ENCODE measurements around the gene ZNF571. TPM values are rescaled to one million over a fixed set of nuclear protein-coding genes. Genes with fewer than 3 reads are reported as not detected.

ZNF571 gene
- total RNA-seq (ENCODE audit: unreplicated experiment): 6.1 TPM
- long read RNA-seq, partial matches to known transcripts: 2 of 3 reads
- long read RNA-seq, other reads (novel, unspliced or antisense): 0 of 3 reads

- DNase-seq: peak; percentile 91
- peak within 1 kb of the TSS; percentile 98 for H3K4me3 Mint-ChIP-seq (ENCODE audit: unreplicated experiment)
- H3K9me3 Mint-ChIP-seq (ENCODE audit: unreplicated experiment): peaks cover 15% of the 10 kb centered on the region
- peak within 1 kb of the TSS; percentile 76 for H3K27ac Mint-ChIP-seq (ENCODE audit: unreplicated experiment)
- H3K27me3 Mint-ChIP-seq (ENCODE audit: unreplicated experiment): peaks cover 10% of the 10 kb centered on the region
- TF ChIP-seq, protein P1, sequence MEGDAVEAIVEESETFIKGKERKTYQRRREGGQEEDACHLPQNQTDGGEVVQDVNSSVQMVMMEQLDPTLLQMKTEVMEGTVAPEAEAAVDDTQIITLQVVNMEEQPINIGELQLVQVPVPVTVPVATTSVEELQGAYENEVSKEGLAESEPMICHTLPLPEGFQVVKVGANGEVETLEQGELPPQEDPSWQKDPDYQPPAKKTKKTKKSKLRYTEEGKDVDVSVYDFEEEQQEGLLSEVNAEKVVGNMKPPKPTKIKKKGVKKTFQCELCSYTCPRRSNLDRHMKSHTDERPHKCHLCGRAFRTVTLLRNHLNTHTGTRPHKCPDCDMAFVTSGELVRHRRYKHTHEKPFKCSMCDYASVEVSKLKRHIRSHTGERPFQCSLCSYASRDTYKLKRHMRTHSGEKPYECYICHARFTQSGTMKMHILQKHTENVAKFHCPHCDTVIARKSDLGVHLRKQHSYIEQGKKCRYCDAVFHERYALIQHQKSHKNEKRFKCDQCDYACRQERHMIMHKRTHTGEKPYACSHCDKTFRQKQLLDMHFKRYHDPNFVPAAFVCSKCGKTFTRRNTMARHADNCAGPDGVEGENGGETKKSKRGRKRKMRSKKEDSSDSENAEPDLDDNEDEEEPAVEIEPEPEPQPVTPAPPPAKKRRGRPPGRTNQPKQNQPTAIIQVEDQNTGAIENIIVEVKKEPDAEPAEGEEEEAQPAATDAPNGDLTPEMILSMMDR (IDR thresholded peaks at IDR 0.05; ENCODE audit: partially characterized antibody, unreplicated experiment): no peak
- H3K4me1 Mint-ChIP-seq (ENCODE audit: low read depth, unreplicated experiment): peaks cover 5% of the 10 kb centered on the region
- peaks cover 3% of the 10 kb centered on the region for H3K36me3 Mint-ChIP-seq (ENCODE audit: unreplicated experiment)
These were observed at the start of gene ZNF571, which contains the start of gene ZNF540 for GRCh38 chr19:37594304-37594981. TSS of gene ZNF571 (minus strand) at chr19:37594792. CDS start at chr19:37586676, 8,116 bp downstream. TSS of gene ZNF540 (plus strand) at chr19:37594876. CDS start at chr19:37598448, 3,572 bp downstream.

DNA sequence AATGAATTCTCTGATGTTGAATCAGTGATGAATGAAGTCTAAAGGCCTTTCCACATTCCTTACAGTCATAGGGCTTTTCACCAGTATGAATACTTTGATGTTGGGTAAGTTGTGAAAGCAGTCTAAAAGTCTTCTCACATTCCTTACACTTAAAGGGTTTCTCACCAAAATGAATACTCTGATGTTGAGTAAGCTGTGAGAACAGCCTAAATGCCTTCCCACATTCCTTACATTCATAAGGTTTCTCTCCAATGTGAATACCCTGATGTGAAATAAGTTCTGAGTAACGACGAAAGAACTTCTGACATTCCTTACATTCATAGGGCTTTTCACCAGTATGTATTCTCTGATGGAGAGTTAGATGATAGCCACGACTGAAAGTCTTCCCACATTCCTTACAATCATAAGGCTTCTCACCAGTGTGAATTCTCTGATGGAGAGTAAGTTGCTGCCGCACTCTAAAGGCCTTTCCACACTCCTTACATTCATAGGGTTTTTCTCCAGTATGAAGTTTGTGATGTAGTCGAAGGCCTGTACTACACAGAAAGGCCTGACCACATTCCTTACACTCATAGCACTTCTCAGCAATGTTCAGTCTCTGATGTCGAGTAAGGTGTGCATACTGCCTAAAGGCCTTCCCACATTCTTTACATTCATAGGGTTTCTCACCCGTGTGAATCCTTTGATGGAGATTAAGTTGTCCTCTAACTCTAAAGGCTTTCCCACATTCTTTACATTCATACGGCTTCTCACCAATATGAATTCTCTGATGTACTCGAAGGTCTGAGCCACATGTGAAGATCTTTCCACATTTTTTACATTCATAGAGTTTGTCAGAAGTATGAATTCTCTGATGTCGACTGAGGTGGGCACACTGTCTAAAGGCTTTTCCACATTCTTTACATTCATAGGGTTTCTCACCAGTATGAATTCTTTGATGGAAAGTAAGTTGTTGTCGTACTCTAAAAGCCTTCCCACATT lies 40.8 kb upstream of the ZNF571 start:
- H3K27me3 Mint-ChIP-seq (ENCODE audit: unreplicated experiment): peaks cover 1% of the 10 kb centered on the region
- H3K4me1 Mint-ChIP-seq (ENCODE audit: low read depth, unreplicated experiment): no peaks in the 10 kb centered on the region
- no peak for DNase-seq
- peaks cover 61% of the 10 kb centered on the region for H3K36me3 Mint-ChIP-seq (ENCODE audit: unreplicated experiment)
- H3K9me3 Mint-ChIP-seq (ENCODE audit: unreplicated experiment): peaks cover 11% of the 10 kb centered on the region
- H3K4me3 Mint-ChIP-seq (ENCODE audit: unreplicated experiment): no peak overlapping the region
- no peak overlapping the region for H3K27ac Mint-ChIP-seq (ENCODE audit: unreplicated experiment)
- TF ChIP-seq, protein P1 (IDR thresholded peaks at IDR 0.05; ENCODE audit: partially characterized antibody, unreplicated experiment): no peak

DNA sequence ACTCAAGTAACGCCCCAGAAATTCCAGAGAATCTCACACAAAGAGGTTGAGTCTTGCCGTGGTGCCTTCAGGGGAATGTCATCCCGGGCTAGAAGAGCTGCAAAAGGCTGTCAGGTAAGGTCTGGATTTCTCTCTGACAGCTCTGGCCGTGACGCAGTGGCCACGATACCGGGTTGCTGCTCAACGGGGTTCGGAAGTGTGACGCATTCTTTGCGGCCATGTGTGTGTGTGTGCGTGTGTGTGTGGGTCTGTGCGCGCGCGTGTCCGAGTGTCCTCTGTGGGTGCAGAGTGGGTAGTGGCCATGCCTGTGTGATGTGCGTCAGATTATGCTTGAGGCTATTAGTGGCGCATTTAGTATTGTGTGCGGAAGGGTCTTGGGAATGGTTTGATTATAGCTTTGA lies 390 bp upstream of the ZNF571 start:
- Mint-ChIP-seq H3K9me3 (ENCODE audit: unreplicated experiment) (peaks cover 15% of the 10 kb centered on the region), H3K4me1 (ENCODE audit: low read depth, unreplicated experiment) (peaks cover 5% of the 10 kb centered on the region)

GRCh38 chr19:37593996-37594303 lies 642 bp downstream of the ZNF571 start:
- DNase-seq: no peak
- H3K36me3 Mint-ChIP-seq (ENCODE audit: unreplicated experiment): peaks cover 8% of the 10 kb centered on the region
- H3K9me3 Mint-ChIP-seq (ENCODE audit: unreplicated experiment): peaks cover 16% of the 10 kb centered on the region
- H3K27ac Mint-ChIP-seq (ENCODE audit: unreplicated experiment): peak overlapping the region; percentile 76
- H3K27me3 Mint-ChIP-seq (ENCODE audit: unreplicated experiment): peaks cover 10% of the 10 kb centered on the region
- H3K4me3 Mint-ChIP-seq (ENCODE audit: unreplicated experiment): peak overlapping the region; percentile 98
- TF ChIP-seq, protein P1 (IDR thresholded peaks at IDR 0.05; ENCODE audit: partially characterized antibody, unreplicated experiment): no peak
- peaks cover 5% of the 10 kb centered on the region for H3K4me1 Mint-ChIP-seq (ENCODE audit: low read depth, unreplicated experiment)

More for the DNA sequence above, 390 bp upstream of the ZNF571 start:
- peaks cover 10% of the 10 kb centered on the region for H3K27me3 Mint-ChIP-seq (ENCODE audit: unreplicated experiment)
- H3K36me3 Mint-ChIP-seq (ENCODE audit: unreplicated experiment): peaks cover 3% of the 10 kb centered on the region
- TF ChIP-seq, protein P1 (IDR thresholded peaks at IDR 0.05; ENCODE audit: partially characterized antibody, unreplicated experiment): no peak
- DNase-seq: peak; percentile 43
- H3K4me3 Mint-ChIP-seq (ENCODE audit: unreplicated experiment): peak overlapping the region; percentile 98
- H3K27ac Mint-ChIP-seq (ENCODE audit: unreplicated experiment): peak overlapping the region; percentile 76
